ENCODE results near the gene CHRNA4. TPM values are rescaled to one million over a fixed set of nuclear protein-coding genes. Genes with fewer than 3 reads are reported as not detected.

CHRNA4 gene
- total RNA-seq, 3 donors from 2014 or later (not counting 1 experiment from before 2014, with no cell fraction given), result not detected

DNA sequence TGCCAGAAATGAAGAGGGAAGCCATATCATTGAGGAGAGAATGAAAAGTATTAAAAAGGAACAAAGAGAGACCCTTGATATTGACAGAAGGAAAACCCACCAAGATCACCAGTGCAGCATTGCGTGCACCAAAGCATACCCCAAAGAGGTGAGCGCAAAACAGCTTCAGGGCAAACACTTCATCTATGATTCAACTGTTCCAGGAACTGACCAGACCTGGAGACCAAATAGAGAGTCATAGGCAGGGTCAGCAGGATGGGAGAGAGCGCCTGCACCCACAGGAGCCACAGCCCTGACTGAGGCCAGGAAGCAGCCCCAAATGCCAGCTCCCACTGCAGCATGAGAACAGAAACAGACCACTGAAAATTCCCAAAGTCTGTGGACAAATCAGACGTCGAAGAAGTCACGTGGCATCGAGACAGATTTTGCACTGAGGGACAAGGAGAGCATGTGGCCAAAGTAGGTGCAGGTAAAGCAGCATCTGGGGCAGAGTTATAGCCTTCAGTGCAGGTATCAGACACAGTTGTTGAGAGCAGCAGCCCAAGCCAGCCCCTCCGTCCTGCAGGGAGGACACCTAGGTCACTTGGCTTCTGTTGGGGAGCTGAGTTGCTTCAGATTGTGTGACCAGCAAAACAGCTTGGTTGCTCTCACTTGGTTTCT, 29.3 kb downstream of the CHRNA4 start:
- Histone ChIP-seq H3K27ac (ENCODE audit: low read length) (no peak overlapping the region), H3K4me3 (ENCODE audit: low read length) (no peak overlapping the region), H3K4me1 (ENCODE audit: control insufficient read depth, insufficient read depth, low read length) (peaks cover 7% of the 10 kb centered on the region), H3K9me3 (ENCODE audit: control insufficient read depth, insufficient read depth, low read length) (peaks cover 16% of the 10 kb centered on the region), H3K36me3 (ENCODE audit: control insufficient read depth, insufficient read depth, low read length) (no peaks in the 10 kb centered on the region), H3K27me3 (ENCODE audit: control insufficient read depth, insufficient read depth, low read length) (no peaks in the 10 kb centered on the region)
- Mint-ChIP-seq H3K36me3 (peaks cover 6% of the 10 kb centered on the region), H3K4me3 (no peak overlapping the region), H3K27ac (no peak overlapping the region), H3K27me3 (ENCODE audit: low read depth in 2 of 2) (peaks cover 4 to 11% of the 10 kb centered on the region in 2 donors), H3K9me3 (peaks cover 6 to 7% of the 10 kb centered on the region in 2 donors), H3K4me1 (peaks cover 0 to 4% of the 10 kb centered on the region in 2 donors)
- intact Hi-C loops (cut with micrococcal nuclease), result no loop called here
- ATAC-seq (no peak), DNase-seq (no peak)
- TF ChIP-seq, protein P1, sequence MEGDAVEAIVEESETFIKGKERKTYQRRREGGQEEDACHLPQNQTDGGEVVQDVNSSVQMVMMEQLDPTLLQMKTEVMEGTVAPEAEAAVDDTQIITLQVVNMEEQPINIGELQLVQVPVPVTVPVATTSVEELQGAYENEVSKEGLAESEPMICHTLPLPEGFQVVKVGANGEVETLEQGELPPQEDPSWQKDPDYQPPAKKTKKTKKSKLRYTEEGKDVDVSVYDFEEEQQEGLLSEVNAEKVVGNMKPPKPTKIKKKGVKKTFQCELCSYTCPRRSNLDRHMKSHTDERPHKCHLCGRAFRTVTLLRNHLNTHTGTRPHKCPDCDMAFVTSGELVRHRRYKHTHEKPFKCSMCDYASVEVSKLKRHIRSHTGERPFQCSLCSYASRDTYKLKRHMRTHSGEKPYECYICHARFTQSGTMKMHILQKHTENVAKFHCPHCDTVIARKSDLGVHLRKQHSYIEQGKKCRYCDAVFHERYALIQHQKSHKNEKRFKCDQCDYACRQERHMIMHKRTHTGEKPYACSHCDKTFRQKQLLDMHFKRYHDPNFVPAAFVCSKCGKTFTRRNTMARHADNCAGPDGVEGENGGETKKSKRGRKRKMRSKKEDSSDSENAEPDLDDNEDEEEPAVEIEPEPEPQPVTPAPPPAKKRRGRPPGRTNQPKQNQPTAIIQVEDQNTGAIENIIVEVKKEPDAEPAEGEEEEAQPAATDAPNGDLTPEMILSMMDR (IDR thresholded peaks at IDR 0.05), result no peak
- 96% methylated on average over 8 of the region's 8 CpGs for WGBS (ENCODE audit: insufficient coverage)

DNA sequence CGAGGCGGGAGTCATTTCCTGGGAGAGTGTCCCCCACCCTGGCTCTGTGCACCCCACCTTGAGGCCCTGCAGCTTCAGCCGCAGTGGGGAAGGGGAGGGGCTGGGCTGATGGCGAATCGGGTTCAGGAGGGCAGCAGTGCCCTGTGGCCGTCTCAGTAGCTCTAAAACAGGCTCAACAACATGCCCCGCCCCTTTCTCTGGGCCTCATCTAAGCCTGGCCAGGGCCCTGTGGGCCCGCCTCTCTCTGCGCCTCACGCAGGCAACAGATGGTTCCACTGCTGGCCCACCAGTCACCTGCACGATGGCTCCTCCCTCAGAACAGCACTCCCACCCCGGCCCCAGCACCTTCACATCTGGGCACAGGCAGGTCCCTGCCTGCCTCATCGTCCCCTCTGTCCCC, 30.2 kb downstream of the CHRNA4 start:
- ATAC-seq, result no peak
- TF ChIP-seq, protein P1 (IDR thresholded peaks at IDR 0.05), result no peak
- Histone ChIP-seq H3K36me3 (ENCODE audit: control insufficient read depth, insufficient read depth, low read length) (no peaks in the 10 kb centered on the region), H3K27ac (ENCODE audit: low read length) (no peak overlapping the region), H3K4me1 (ENCODE audit: control insufficient read depth, insufficient read depth, low read length) (peaks cover 17% of the 10 kb centered on the region), H3K27me3 (ENCODE audit: control insufficient read depth, insufficient read depth, low read length) (no peaks in the 10 kb centered on the region), H3K9me3 (ENCODE audit: control insufficient read depth, insufficient read depth, low read length) (peaks cover 25% of the 10 kb centered on the region), H3K4me3 (ENCODE audit: low read length) (no peak overlapping the region)
- Mint-ChIP-seq H3K27ac (no peak overlapping the region), H3K27me3 (ENCODE audit: low read depth in 2 of 2) (peaks cover 0 to 7% of the 10 kb centered on the region in 2 donors), H3K9me3 (peaks cover 6 to 7% of the 10 kb centered on the region in 2 donors), H3K4me3 (no peak overlapping the region), H3K36me3 (peaks cover 6% of the 10 kb centered on the region), H3K4me1 (peaks cover 0 to 5% of the 10 kb centered on the region in 2 donors)
- WGBS (ENCODE audit: insufficient coverage), result 80% methylated on average over 13 of the region's 13 CpGs
- intact Hi-C loops (cut with micrococcal nuclease), result no loop called here
- no peak for DNase-seq

DNA sequence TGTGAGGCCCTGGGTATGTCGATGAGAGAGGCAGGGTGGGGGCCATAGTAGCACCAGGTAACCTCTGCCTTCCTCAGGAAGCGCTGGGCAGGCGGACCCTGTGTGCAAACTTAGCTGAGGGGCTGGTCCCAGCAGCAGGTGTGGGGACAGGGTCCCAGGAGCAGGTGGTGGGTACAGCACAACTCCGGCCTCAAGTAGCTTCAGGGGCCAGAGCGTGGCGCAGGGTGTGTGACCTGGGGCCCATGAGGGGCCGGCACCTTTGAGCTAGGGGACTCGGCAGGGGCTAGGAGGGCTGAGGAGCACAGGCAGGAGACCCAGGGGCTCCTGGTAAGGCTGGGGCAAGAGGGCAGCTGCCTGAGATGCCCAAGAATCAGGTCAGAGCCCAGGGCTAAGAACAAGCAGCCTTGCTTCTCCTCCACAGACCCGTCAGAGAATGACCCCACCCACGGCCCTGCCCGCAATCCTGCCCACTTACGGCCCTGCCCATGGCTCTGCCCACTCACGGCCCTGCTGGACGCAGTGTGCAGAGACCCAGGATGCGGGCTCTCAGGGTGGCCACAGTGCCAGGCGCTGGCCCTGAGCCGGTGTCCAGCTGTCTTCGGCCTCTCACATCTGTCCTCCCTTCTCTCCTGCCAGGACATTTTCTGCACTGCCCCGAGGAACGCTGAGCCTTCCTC, 30.9 kb downstream of the CHRNA4 start:
- Histone ChIP-seq H3K4me3 (ENCODE audit: low read length) (no peak overlapping the region), H3K4me1 (ENCODE audit: control insufficient read depth, insufficient read depth, low read length) (peaks cover 24% of the 10 kb centered on the region), H3K27ac (ENCODE audit: low read length) (no peak overlapping the region), H3K27me3 (ENCODE audit: control insufficient read depth, insufficient read depth, low read length) (no peaks in the 10 kb centered on the region), H3K36me3 (ENCODE audit: control insufficient read depth, insufficient read depth, low read length) (no peaks in the 10 kb centered on the region), H3K9me3 (ENCODE audit: control insufficient read depth, insufficient read depth, low read length) (peaks cover 27% of the 10 kb centered on the region)
- 89% methylated on average over 20 of the region's 20 CpGs for WGBS (ENCODE audit: insufficient coverage)
- ATAC-seq, result peak in 1 of 3 donors; percentile 11
- Mint-ChIP-seq H3K27me3 (ENCODE audit: low read depth in 2 of 2) (no peaks in the 10 kb centered on the region), H3K4me3 (no peak overlapping the region), H3K4me1 (peaks cover 0 to 5% of the 10 kb centered on the region in 2 donors), H3K36me3 (peaks cover 6% of the 10 kb centered on the region), H3K27ac (no peak overlapping the region), H3K9me3 (peaks cover 6 to 7% of the 10 kb centered on the region in 2 donors)
- intact Hi-C loops (cut with micrococcal nuclease), result no loop called here
- TF ChIP-seq, protein P1 (IDR thresholded peaks at IDR 0.05), result no peak
- DNase-seq, result no peak

Measured in natural killer cell (primary cell).